Naive thymus-derived CD8-positive, alpha-beta T cell (primary cell): ENCODE measurements around the gene ARMH3. TPM values are rescaled to one million over a fixed set of nuclear protein-coding genes. Genes with fewer than 3 reads are reported as not detected.

ENCODE experiments used
- ATAC-seq, 2 donors: fragments of 150-1000 bp; cut with Tn5 transposase in 1 of 2; sonication (Bioruptor Pico), chemical (Tn5 transposase) in 1 of 2; 1 replicate in 1 of 2; 2 replicates in 1 of 2; pipeline ENCODE4 v1.10.0; 2021; ENCODE audit warnings: mild to moderate bottlenecking in 2 of 2, moderate library complexity in 2 of 2
- POLR2A ChIA-PET: fragments of 350-600 bp; sonication (Branson Sonifier 250); formaldehyde crosslinking; loops from one replicate; lab custom pipeline; 2021; ENCODE audit warnings: antibody characterized with exemption; lab: Charles Lee
- DNase-seq, 10 donors: peaks; one replicate each; pipeline versions ENCODE4 v3.0.0 to v3.0.0-alpha.2; 2020 to 2022
- H3K27ac Mint-ChIP-seq, 10 donors: one replicate each; pipeline ENCODE4 v1.8.0; 2020 to 2022; ENCODE audit warnings: mild to moderate bottlenecking in 10 of 10, mixed read lengths in 10 of 10, moderate library complexity in 4 of 10, inconsistent platforms in 1 of 10
- H3K27me3 Mint-ChIP-seq, 5 donors: one replicate each; pipeline ENCODE4 v1.8.0; 2021 to 2022; ENCODE audit warnings: mixed read lengths in 5 of 5
- H3K36me3 Mint-ChIP-seq, 3 donors: one replicate each; pipeline ENCODE4 v1.8.0; 2020 to 2022; ENCODE audit warnings: mixed read lengths in 3 of 3, mild to moderate bottlenecking in 2 of 3, inconsistent platforms in 1 of 3
- H3K4me1 Mint-ChIP-seq, 4 donors: one replicate each; pipeline ENCODE4 v1.8.0; 2021 to 2022; ENCODE audit warnings: mixed read lengths in 4 of 4
- H3K4me3 Mint-ChIP-seq, 10 donors: one replicate each; pipeline ENCODE4 v1.8.0; 2020 to 2022; ENCODE audit warnings: mild to moderate bottlenecking in 10 of 10, mixed read lengths in 10 of 10, moderate library complexity in 6 of 10, inconsistent platforms in 1 of 10
- H3K9me3 Mint-ChIP-seq, 9 donors: one replicate each; pipeline ENCODE4 v1.8.0; 2020 to 2022; ENCODE audit warnings: mixed read lengths in 9 of 9, mild to moderate bottlenecking in 3 of 9, inconsistent platforms in 1 of 9, moderate library complexity in 1 of 9
- polyA plus RNA-seq, 3 donors: library from polyadenylated mRNA; unstranded; fragments of 300-500 nt; fragmentation: Illumina TruSeq; gene quantifications; one replicate each; pipeline ENCODE4 v1.2.3, GENCODE V29; 2021
- total RNA-seq, 8 experiments: library from RNA in 2 of 8; stranded (reverse) in 2 of 8; gene quantifications; one replicate each; pipeline ENCODE4 v1.2.3 and lab custom pipeline; 2021 to 2026

The ARMH3 gene
- total and polyA plus RNA-seq, 5 experiments from 2014 or later, result 19.9 to 30.2 (median 23.1) TPM

GRCh38 chr10:101968940-101969321 is 87.0 kb downstream of the ARMH3 start:
- Mint-ChIP-seq H3K9me3 (no peaks in the 10 kb centered on the region), H3K27me3 (no peaks in the 10 kb centered on the region), H3K4me3 (peak overlapping the region in 1 of 10 donors; percentile 8), H3K27ac (peak overlapping the region in 5 of 10 donors; percentile 17 to 82 (median 46)), H3K4me1 (peaks cover 12 to 72% (median 33%) of the 10 kb centered on the region in 4 donors), H3K36me3 (peaks cover 5 to 78% (median 35%) of the 10 kb centered on the region in 3 donors)
- POLR2A ChIA-PET, result no interaction called here
- no peak for DNase-seq
- no peak for ATAC-seq

DNA sequence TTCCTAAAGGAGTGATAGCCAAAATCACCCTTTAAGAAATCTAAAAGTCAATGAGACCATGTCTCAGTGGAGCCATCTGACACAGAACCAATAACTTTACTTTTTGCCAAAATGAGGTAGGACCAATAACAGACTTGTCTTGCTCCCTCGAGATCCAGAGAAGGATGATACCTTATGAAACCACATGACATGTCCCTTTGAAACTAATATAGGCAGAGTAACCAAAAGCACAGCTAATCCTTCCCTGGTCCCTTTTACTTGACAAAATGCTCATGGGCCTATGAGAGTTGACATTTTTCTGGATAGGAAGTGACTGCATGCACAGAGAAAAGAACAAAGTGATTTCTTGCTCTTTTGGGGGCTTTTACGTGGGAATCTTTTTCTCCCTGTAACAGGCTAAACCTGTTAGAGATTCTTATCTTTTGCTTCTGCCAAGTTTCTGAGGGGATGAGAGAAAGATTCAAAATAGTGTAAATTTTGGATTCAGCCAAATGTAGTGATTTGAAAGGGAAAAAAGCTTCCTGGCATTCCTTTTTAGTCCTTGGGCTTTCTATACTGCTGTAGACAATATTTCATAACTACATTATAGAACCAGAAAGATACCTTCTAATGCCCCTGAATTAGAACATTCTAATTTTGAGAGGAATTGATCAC is 87.6 kb downstream of the ARMH3 start:
- no peaks in the 10 kb centered on the region for H3K27me3 Mint-ChIP-seq
- H3K4me1 Mint-ChIP-seq, result peaks cover 8 to 67% (median 28%) of the 10 kb centered on the region in 4 donors
- POLR2A ChIA-PET, result no interaction called here
- DNase-seq (no peak), ATAC-seq (no peak)
- H3K36me3 Mint-ChIP-seq, result peaks cover 5 to 75% (median 33%) of the 10 kb centered on the region in 3 donors
- H3K9me3 Mint-ChIP-seq, result no peaks in the 10 kb centered on the region
- peak overlapping the region in 4 of 10 donors; percentile 11 to 82 (median 40) for H3K27ac Mint-ChIP-seq
- H3K4me3 Mint-ChIP-seq, result no peak overlapping the region

DNA sequence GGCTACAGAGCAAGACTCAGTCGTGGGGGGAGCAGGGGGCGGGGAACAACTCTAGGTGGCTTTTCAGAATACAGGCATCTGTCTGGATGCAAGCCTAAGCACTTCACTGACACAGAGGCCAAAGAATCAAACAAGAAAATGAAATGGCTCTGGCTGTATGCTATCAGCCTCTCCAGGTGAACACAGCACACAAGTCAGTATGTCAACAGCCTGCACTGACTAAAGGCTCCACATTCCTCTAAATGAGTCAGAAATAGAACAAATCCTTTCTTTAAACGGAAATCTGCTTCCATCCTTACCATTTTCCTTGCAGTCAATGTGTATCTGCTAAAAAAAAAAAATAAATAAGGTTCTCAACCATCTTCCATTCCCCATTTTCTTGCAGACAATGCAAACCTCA is 88.3 kb downstream of the ARMH3 start:
- H3K27me3 Mint-ChIP-seq, result no peaks in the 10 kb centered on the region
- no peaks in the 10 kb centered on the region for H3K9me3 Mint-ChIP-seq
- H3K36me3 Mint-ChIP-seq, result peaks cover 5 to 71% (median 33%) of the 10 kb centered on the region in 3 donors
- ATAC-seq, result no peak
- POLR2A ChIA-PET, result no interaction called here
- peaks cover 7 to 65% (median 25%) of the 10 kb centered on the region in 4 donors for H3K4me1 Mint-ChIP-seq
- DNase-seq, result no peak
- no peak overlapping the region for H3K4me3 Mint-ChIP-seq
- peak overlapping the region in 3 of 10 donors; percentile 11 to 82 (median 11) for H3K27ac Mint-ChIP-seq

DNA sequence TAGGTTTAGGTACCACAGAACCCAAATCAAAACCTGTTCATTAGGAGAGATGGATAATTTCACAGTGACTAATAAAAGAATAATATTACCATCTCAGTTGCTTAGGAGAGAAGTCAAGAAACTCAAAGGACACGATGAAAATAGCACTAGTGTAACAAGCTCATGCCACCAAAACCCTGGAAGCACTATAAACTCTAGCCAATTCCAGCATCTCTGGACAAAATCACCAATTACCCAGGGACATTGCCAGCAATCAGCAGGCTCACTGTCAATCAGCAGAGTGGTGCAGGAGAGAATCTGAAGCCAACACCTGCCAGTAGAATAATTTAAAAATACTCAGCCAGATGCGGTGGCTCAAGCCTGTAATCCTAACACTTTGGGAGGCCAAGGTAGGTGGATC is 88.9 kb downstream of the ARMH3 start:
- no peaks in the 10 kb centered on the region for H3K9me3 Mint-ChIP-seq
- ATAC-seq, result no peak
- DNase-seq, result no peak
- H3K36me3 Mint-ChIP-seq, result peaks cover 5 to 68% (median 39%) of the 10 kb centered on the region in 3 donors
- peaks cover 7 to 64% (median 25%) of the 10 kb centered on the region in 4 donors for H3K4me1 Mint-ChIP-seq
- H3K27me3 Mint-ChIP-seq, result no peaks in the 10 kb centered on the region
- no peak overlapping the region for H3K4me3 Mint-ChIP-seq
- POLR2A ChIA-PET, result no interaction called here
- peak overlapping the region in 1 of 10 donors; percentile 56 for H3K27ac Mint-ChIP-seq

DNA sequence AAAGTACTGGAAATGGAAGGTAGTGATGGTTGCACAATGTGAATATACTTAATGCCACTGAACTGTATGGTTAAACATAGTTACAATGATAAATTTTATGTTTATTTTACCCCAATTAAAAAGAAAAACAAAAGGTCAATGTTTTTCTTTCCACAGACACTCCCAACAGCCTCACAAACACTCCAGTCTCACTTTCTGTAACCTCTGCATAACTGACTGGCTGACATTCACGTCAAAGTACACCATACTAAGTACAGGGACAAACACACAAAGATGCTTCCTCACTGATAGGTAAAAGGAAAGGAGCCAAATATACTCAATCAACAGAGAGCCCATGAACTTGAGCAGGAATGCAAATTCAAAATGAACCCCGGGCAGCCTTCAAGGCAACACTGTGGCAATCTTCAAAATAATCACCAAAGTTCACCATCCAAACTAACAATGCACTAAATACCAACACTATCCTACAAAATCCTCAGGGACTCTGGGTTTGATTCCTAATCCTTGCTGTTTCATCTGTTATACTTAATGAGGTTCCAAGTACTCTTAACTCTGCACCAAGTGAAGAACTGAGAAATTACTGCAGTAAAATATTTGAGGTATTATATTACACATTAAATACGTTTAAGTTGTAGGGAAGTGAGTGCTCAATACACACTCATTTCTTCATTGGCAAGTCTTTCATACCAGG is 90.8 kb downstream of the ARMH3 start:
- H3K9me3 Mint-ChIP-seq, result no peaks in the 10 kb centered on the region
- ATAC-seq (no peak), DNase-seq (no peak)
- peaks cover 5 to 61% (median 33%) of the 10 kb centered on the region in 3 donors for H3K36me3 Mint-ChIP-seq
- H3K27ac Mint-ChIP-seq, result peak overlapping the region in 1 of 10 donors; percentile 29
- H3K27me3 Mint-ChIP-seq, result no peaks in the 10 kb centered on the region
- POLR2A ChIA-PET, result no interaction called here
- H3K4me3 Mint-ChIP-seq, result no peak overlapping the region
- H3K4me1 Mint-ChIP-seq, result peaks cover 10 to 52% (median 24%) of the 10 kb centered on the region in 4 donors

GRCh38 chr10:101961591-101962498 is 94.1 kb downstream of the ARMH3 start:
- H3K4me1 Mint-ChIP-seq, result peaks cover 5 to 27% (median 8%) of the 10 kb centered on the region in 4 donors
- no peak overlapping the region for H3K4me3 Mint-ChIP-seq
- no peak for ATAC-seq
- H3K27me3 Mint-ChIP-seq, result no peaks in the 10 kb centered on the region
- H3K36me3 Mint-ChIP-seq, result peaks cover 4 to 55% (median 17%) of the 10 kb centered on the region in 3 donors
- H3K9me3 Mint-ChIP-seq, result no peaks in the 10 kb centered on the region
- no peak overlapping the region for H3K27ac Mint-ChIP-seq
- POLR2A ChIA-PET, result no interaction called here
- no peak for DNase-seq

GRCh38 chr10:101960879-101961395 is 95.0 kb downstream of the ARMH3 start:
- H3K9me3 Mint-ChIP-seq, result no peaks in the 10 kb centered on the region
- H3K27ac Mint-ChIP-seq, result peak overlapping the region in 1 of 10 donors; percentile 37
- H3K4me3 Mint-ChIP-seq, result no peak overlapping the region
- H3K27me3 Mint-ChIP-seq, result no peaks in the 10 kb centered on the region
- POLR2A ChIA-PET, result no interaction called here
- H3K4me1 Mint-ChIP-seq, result peaks cover 2 to 23% (median 6%) of the 10 kb centered on the region in 4 donors
- no peak for ATAC-seq
- peaks cover 9 to 59% (median 20%) of the 10 kb centered on the region in 3 donors for H3K36me3 Mint-ChIP-seq
- DNase-seq, result no peak

- ATAC-seq (no peak), DNase-seq (no peak)
- H3K27me3 Mint-ChIP-seq, result no peaks in the 10 kb centered on the region
- H3K4me1 Mint-ChIP-seq, result peaks cover 0 to 13% (median 6%) of the 10 kb centered on the region in 4 donors
- POLR2A ChIA-PET, result no interaction called here
- H3K9me3 Mint-ChIP-seq, result no peaks in the 10 kb centered on the region
- H3K36me3 Mint-ChIP-seq, result peaks cover 21 to 66% (median 32%) of the 10 kb centered on the region in 3 donors
- peak overlapping the region in 2 of 10 donors; percentile 63 to 65 for H3K27ac Mint-ChIP-seq
- no peak overlapping the region for H3K4me3 Mint-ChIP-seq
Observed at GRCh38 chr10:101959346-101959916, 96.5 kb downstream of the ARMH3 start.

- peaks cover 24 to 73% (median 40%) of the 10 kb centered on the region in 3 donors for H3K36me3 Mint-ChIP-seq
- peaks cover 0 to 11% (median 6%) of the 10 kb centered on the region in 4 donors for H3K4me1 Mint-ChIP-seq
- H3K27me3 Mint-ChIP-seq, result no peaks in the 10 kb centered on the region
- no peak for ATAC-seq
- H3K4me3 Mint-ChIP-seq, result no peak overlapping the region
- no peak for DNase-seq
- H3K9me3 Mint-ChIP-seq, result peaks cover 0 to 3% (median 0%) of the 10 kb centered on the region in 9 donors
- POLR2A ChIA-PET, result no interaction called here
- H3K27ac Mint-ChIP-seq, result peak overlapping the region in 4 of 10 donors; percentile 5 to 56 (median 22)
Observed at GRCh38 chr10:101958691-101959090, 97.3 kb downstream of the ARMH3 start.

DNA sequence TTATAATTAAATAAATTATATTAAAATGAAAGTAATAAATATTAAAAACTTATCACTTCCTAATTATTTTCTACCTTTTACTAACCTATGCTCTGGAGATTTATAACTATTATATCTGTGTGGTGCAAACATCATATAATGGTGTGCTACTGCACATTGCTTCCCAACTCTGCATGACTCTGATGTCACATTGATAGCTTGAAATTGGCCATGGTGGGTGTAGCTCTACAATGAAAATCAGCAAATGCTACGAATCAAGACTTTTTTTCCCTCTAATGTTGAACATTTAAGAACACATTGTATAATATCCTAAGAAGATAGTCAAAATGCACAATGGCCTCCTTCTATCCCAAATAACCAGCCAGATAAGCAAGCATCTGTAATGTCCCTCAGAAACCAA is 99.1 kb downstream of the ARMH3 start:
- POLR2A ChIA-PET, result interaction anchor here (0.6 kb wide), 1 partner anchor 604 kb away, joined by 3 read pairs; no protein-coding TSS in a partner anchor
- no peak for ATAC-seq
- H3K4me3 Mint-ChIP-seq, result no peak overlapping the region
- H3K9me3 Mint-ChIP-seq, result peaks cover 0 to 9% (median 3%) of the 10 kb centered on the region in 9 donors
- H3K27me3 Mint-ChIP-seq, result no peaks in the 10 kb centered on the region
- H3K27ac Mint-ChIP-seq, result no peak overlapping the region
- no peak for DNase-seq
- peaks cover 34 to 81% (median 50%) of the 10 kb centered on the region in 3 donors for H3K36me3 Mint-ChIP-seq
- peaks cover 0 to 8% (median 5%) of the 10 kb centered on the region in 4 donors for H3K4me1 Mint-ChIP-seq

- Mint-ChIP-seq H3K4me3 (no peak overlapping the region), H3K36me3 (peaks cover 34 to 85% (median 57%) of the 10 kb centered on the region in 3 donors)
- POLR2A ChIA-PET, result no interaction called here
Observed at GRCh38 chr10:101956117-101956516, 99.9 kb downstream of the ARMH3 start.

GRCh38 chr10:101952191-101952590 is 103.8 kb downstream of the ARMH3 start:
- H3K4me3 Mint-ChIP-seq, result no peak overlapping the region
- no peak for DNase-seq
- peaks cover 54 to 93% (median 90%) of the 10 kb centered on the region in 3 donors for H3K36me3 Mint-ChIP-seq
- POLR2A ChIA-PET, result no interaction called here
- H3K9me3 Mint-ChIP-seq, result peaks cover 7 to 34% (median 18%) of the 10 kb centered on the region in 9 donors
- no peak for ATAC-seq
- H3K27me3 Mint-ChIP-seq, result no peaks in the 10 kb centered on the region
- peak overlapping the region in 1 of 10 donors; percentile 6 for H3K27ac Mint-ChIP-seq
- no peaks in the 10 kb centered on the region for H3K4me1 Mint-ChIP-seq

More at GRCh38 chr10:101956117-101956516, 99.9 kb downstream of the ARMH3 start:
- DNase-seq (no peak), ATAC-seq (no peak)
- Mint-ChIP-seq H3K4me1 (peaks cover 0 to 7% (median 5%) of the 10 kb centered on the region in 4 donors), H3K27ac (no peak overlapping the region), H3K27me3 (no peaks in the 10 kb centered on the region), H3K9me3 (peaks cover 0 to 9% (median 3%) of the 10 kb centered on the region in 9 donors)
